Mucosa of descending colon (tissue), 3 donors: ENCODE results near the gene PPP1CC. TPM values are rescaled to one million over a fixed set of nuclear protein-coding genes. Genes with fewer than 3 reads are reported as not detected.
A peak's percentile ranks its signal among the peaks of the same experiment; 100 is the strongest.

ENCODE experiments used
- ATAC-seq: fragments of 200-7000 bp; cut with Tn5 transposase; one replicate; pipeline ENCODE4 v1.9.1; 2020; ENCODE audit warnings: mild to moderate bottlenecking, moderate library complexity
- DNase-seq, 3 donors: peaks; one replicate each; pipeline ENCODE4 v3.0.0-alpha.2; 2020
- H3K36me3 ChIP-seq: fragments of 200-600 bp; one replicate; pipeline ENCODE4 v1.8.0; 2021; ENCODE audit warnings: low read depth, mild to moderate bottlenecking
- H3K4me1 ChIP-seq: fragments of 200-600 bp; one replicate; pipeline ENCODE4 v1.8.0; 2021; ENCODE audit warnings: low read depth, mild to moderate bottlenecking
- H3K4me3 ChIP-seq: fragments of 200-600 bp; one replicate; pipeline ENCODE4 v1.8.0; 2021; ENCODE audit warnings: mild to moderate bottlenecking
- H3K9me3 ChIP-seq: fragments of 200-600 bp; one replicate; pipeline ENCODE4 v1.8.0; 2021; ENCODE audit warnings: mild to moderate bottlenecking
- CTCF ChIP-seq: fragments of 200-600 bp; IDR thresholded peaks from one replicate; pipeline ENCODE4 v1.8.0; 2022; ENCODE audit warnings: antibody characterized with exemption, mild to moderate bottlenecking
- intact Hi-C, 2 donors: fragments of 100-400 bp; cut with DNase I in 1 of 2; cut with micrococcal nuclease in 1 of 2; formaldehyde crosslinking; loops; one replicate each; pipeline versions ENCODE4 v1.11.0 to v1.11.1; 2022; cut with DNase I, micrococcal nuclease
- total RNA-seq, 3 donors: library from RNA; stranded (reverse); fragmentation: NEBNext Ultra II Directional in 2 of 3; extraction: Animal tissue kit (Norgen Biotek cat#: 25700) in 2 of 3; gene quantifications; one replicate each; pipeline versions ENCODE4 v1.2.1 to v1.2.4, GENCODE V29; 2021 to 2023
- donor health status: DM: no; HTN: no; CAD: no; lungs with moderate emphysema.
- donor health status: DM: no; HTN: no; CAD: no.
- donor health status: DM: no; HTN: yes; CAD: no.

PPP1CC gene
- total RNA-seq, 3 donors from 2014 or later, result 145 to 171 (median 161) TPM

- Histone ChIP-seq H3K36me3 (no peaks in the 10 kb centered on the region), H3K4me3 (no peak overlapping the region), H3K9me3 (no peaks in the 10 kb centered on the region), H3K4me1 (peaks cover 3% of the 10 kb centered on the region)
- peak; percentile 61 for TF ChIP-seq CTCF
- ATAC-seq (peak; percentile 94), DNase-seq (peak; percentile 76 to 81 (median 77))
- intact Hi-C loops, result no loop called here
Measured at GRCh38 chr12:110698171-110698902, 44.4 kb downstream of the PPP1CC start.

- peaks cover 3% of the 10 kb centered on the region for H3K4me1 ChIP-seq
- no peak for ATAC-seq
- intact Hi-C loops, result no loop called here
- H3K4me3 ChIP-seq, result no peak overlapping the region
- H3K9me3 ChIP-seq, result no peaks in the 10 kb centered on the region
- no peak for TF ChIP-seq CTCF
- no peaks in the 10 kb centered on the region for H3K36me3 ChIP-seq
- no peak for DNase-seq
Measured at GRCh38 chr12:110697236-110697635, 45.5 kb downstream of the PPP1CC start.

- ATAC-seq, result no peak
- Histone ChIP-seq H3K36me3 (no peaks in the 10 kb centered on the region), H3K4me3 (no peak overlapping the region), H3K9me3 (no peaks in the 10 kb centered on the region), H3K4me1 (peaks cover 3% of the 10 kb centered on the region)
- TF ChIP-seq CTCF, result no peak
- intact Hi-C loops, result no loop called here
- DNase-seq, result no peak
Measured at GRCh38 chr12:110696283-110696682, 46.4 kb downstream of the PPP1CC start.

- peak; percentile 25 for ATAC-seq
- H3K4me1 ChIP-seq, result peaks cover 3% of the 10 kb centered on the region
- no peak overlapping the region for H3K4me3 ChIP-seq
- TF ChIP-seq CTCF, result no peak
- DNase-seq, result peak in 2 of 3 donors; percentile 21 to 39
- no peaks in the 10 kb centered on the region for H3K36me3 ChIP-seq
- H3K9me3 ChIP-seq, result no peaks in the 10 kb centered on the region
- intact Hi-C loops, result no loop called here
Measured at GRCh38 chr12:110694330-110694901, 48.3 kb downstream of the PPP1CC start.

- no peaks in the 10 kb centered on the region for H3K36me3 ChIP-seq
- intact Hi-C loops, result no loop called here
- TF ChIP-seq CTCF, result no peak
- peak in 1 of 3 donors; percentile 37 for DNase-seq
- ATAC-seq, result no peak
- peaks cover 4% of the 10 kb centered on the region for H3K4me1 ChIP-seq
- H3K4me3 ChIP-seq, result no peak overlapping the region
- H3K9me3 ChIP-seq, result no peaks in the 10 kb centered on the region
Measured at GRCh38 chr12:110693731-110694130, 49.0 kb downstream of the PPP1CC start.
